ENCODE data around the gene GNPTG.

GRCh38 chr16:1355591-1355990 is 3.9 kb downstream of the GNPTG start:
- TF ChIP-seq CTCF (IDR thresholded peaks at IDR 0.05; ENCODE audit: low read depth, low read length) (no peak), POLR2A (IDR thresholded peaks at IDR 0.05; ENCODE audit: extremely low read depth, insufficient read length) (no peak)
